GM12874 (cell line): Measurements from ENCODE around the gene HLA-DMB.

Source experiments
- CTCF ChIP-seq: IDR thresholded peaks from 2 replicates; pipeline ENCODE4 v1.5.1; 2011; ENCODE audit warnings: low read depth, mild to moderate bottlenecking, control low read depth, low read length, moderate library complexity; ENCODE audit not compliant: insufficient read depth

The HLA-DMB gene

GRCh38 chr6:32940656-32941213 lies at the start of gene HLA-DMB:
Gene HLA-DMB, minus strand, starts transcription at chr6:32941028. Its CDS starts 221 bp downstream, at chr6:32940807.
- no peak for TF ChIP-seq CTCF

GRCh38 chr6:32989368-32989767 lies 48.5 kb upstream of the HLA-DMB start:
- no peak for TF ChIP-seq CTCF

GRCh38 chr6:32984622-32985389 lies 44.0 kb upstream of the HLA-DMB start:
- peak; percentile 86 for TF ChIP-seq CTCF

GRCh38 chr6:32983964-32984621 lies 43.3 kb upstream of the HLA-DMB start:
- no peak for TF ChIP-seq CTCF

- no peak for TF ChIP-seq CTCF
Measured at GRCh38 chr6:32983493-32983848, 42.6 kb upstream of the HLA-DMB start.

GRCh38 chr6:32982702-32983492 lies 42.1 kb upstream of the HLA-DMB start:
- no peak for TF ChIP-seq CTCF
